Mesothelial cell of epicardium (in vitro differentiated cells): ENCODE measurements around the gene KRT26. TPM values are rescaled to one million over a fixed set of nuclear protein-coding genes. Genes with fewer than 3 reads are reported as not detected.

Source experiments
- DNase-seq, 2 experiments: peaks; one replicate each; pipeline ENCODE4 v3.0.0; 2021; ENCODE audit warnings: low spot score in 2 of 2; ENCODE audit not compliant: unreplicated experiment in 2 of 2
- H3K27ac Mint-ChIP-seq: 2 replicates; pipeline ENCODE4 v1.8.0; 2021; ENCODE audit warnings: mixed read lengths
- H3K27me3 Mint-ChIP-seq: 2 replicates; pipeline ENCODE4 v1.8.0; 2021; ENCODE audit warnings: low read depth, mixed read lengths
- H3K36me3 Mint-ChIP-seq: 2 replicates; pipeline ENCODE4 v1.8.0; 2021; ENCODE audit warnings: mixed read lengths
- H3K4me1 Mint-ChIP-seq: 2 replicates; pipeline ENCODE4 v1.8.0; 2021; ENCODE audit warnings: mixed read lengths
- H3K4me3 Mint-ChIP-seq: 2 replicates; pipeline ENCODE4 v1.8.0; 2021; ENCODE audit warnings: mild to moderate bottlenecking, moderate library complexity, mixed read lengths
- H3K9me3 Mint-ChIP-seq: 2 replicates; pipeline ENCODE4 v1.8.0; 2021; ENCODE audit warnings: mixed read lengths
- total RNA-seq: library from RNA; stranded (reverse); gene quantifications from 3 replicates; pipeline ENCODE4 v1.2.1, GENCODE V29; 2021
- TF ChIP-seq, protein P1 (sequence below): fragments of 200-600 bp; sonication (generic); IDR thresholded peaks from one replicate; pipeline ENCODE4 v1.5.0; 2021; ENCODE audit warnings: antibody characterized with exemption; ENCODE audit not compliant: unreplicated experiment

KRT26 gene
- total RNA-seq, 1 donor from 2014 or later, result not detected

DNA sequence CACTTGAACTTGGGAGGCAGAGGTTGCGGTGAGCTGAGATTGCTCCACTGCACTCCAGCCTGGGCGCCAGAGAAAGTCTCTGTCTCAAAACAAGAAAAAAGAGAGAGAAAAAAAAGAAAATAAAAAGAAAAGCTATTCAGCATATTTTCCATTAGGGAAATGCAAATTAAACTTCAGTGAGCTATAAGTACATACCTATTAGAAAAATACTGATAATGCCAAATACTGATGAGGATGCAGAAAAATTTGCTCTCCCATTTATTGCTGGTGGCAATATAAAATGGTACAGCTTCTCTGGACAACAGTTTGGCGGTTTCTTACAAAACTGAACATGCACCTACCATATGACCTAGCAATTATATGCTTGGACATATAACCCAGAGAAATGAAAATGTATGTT is 40.6 kb upstream of the KRT26 start:
- TF ChIP-seq, protein P1, sequence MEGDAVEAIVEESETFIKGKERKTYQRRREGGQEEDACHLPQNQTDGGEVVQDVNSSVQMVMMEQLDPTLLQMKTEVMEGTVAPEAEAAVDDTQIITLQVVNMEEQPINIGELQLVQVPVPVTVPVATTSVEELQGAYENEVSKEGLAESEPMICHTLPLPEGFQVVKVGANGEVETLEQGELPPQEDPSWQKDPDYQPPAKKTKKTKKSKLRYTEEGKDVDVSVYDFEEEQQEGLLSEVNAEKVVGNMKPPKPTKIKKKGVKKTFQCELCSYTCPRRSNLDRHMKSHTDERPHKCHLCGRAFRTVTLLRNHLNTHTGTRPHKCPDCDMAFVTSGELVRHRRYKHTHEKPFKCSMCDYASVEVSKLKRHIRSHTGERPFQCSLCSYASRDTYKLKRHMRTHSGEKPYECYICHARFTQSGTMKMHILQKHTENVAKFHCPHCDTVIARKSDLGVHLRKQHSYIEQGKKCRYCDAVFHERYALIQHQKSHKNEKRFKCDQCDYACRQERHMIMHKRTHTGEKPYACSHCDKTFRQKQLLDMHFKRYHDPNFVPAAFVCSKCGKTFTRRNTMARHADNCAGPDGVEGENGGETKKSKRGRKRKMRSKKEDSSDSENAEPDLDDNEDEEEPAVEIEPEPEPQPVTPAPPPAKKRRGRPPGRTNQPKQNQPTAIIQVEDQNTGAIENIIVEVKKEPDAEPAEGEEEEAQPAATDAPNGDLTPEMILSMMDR, result no peak
- DNase-seq, result no peak
- Mint-ChIP-seq H3K4me1 (peaks cover 10% of the 10 kb centered on the region), H3K36me3 (peaks cover 11% of the 10 kb centered on the region), H3K27me3 (peaks cover 66% of the 10 kb centered on the region), H3K9me3 (no peaks in the 10 kb centered on the region), H3K27ac (no peak overlapping the region), H3K4me3 (no peak overlapping the region)

DNA sequence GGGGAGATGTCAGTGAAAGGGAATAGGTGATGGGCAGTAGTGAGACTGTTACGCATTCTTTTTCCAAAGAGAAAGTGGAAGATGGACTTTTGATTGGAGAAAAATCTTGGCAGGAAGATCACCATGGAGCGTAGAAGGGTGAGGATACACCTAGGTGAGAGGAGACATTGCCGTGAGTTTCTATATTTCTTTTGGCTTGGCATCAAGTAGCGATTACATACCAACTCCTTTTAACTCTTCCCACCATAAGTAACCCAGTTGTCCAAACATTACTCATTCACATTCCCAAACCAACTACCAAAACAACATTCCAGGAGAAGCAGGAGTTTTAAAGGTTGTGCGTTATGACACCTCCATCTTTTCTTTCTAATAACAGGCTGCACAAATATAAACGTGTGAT is 38.5 kb upstream of the KRT26 start:
- H3K27ac Mint-ChIP-seq, result no peak overlapping the region
- TF ChIP-seq, protein P1, result no peak
- H3K4me3 Mint-ChIP-seq, result no peak overlapping the region
- H3K36me3 Mint-ChIP-seq, result no peaks in the 10 kb centered on the region
- peaks cover 7% of the 10 kb centered on the region for H3K4me1 Mint-ChIP-seq
- no peaks in the 10 kb centered on the region for H3K9me3 Mint-ChIP-seq
- no peak for DNase-seq
- peaks cover 86% of the 10 kb centered on the region for H3K27me3 Mint-ChIP-seq

DNA sequence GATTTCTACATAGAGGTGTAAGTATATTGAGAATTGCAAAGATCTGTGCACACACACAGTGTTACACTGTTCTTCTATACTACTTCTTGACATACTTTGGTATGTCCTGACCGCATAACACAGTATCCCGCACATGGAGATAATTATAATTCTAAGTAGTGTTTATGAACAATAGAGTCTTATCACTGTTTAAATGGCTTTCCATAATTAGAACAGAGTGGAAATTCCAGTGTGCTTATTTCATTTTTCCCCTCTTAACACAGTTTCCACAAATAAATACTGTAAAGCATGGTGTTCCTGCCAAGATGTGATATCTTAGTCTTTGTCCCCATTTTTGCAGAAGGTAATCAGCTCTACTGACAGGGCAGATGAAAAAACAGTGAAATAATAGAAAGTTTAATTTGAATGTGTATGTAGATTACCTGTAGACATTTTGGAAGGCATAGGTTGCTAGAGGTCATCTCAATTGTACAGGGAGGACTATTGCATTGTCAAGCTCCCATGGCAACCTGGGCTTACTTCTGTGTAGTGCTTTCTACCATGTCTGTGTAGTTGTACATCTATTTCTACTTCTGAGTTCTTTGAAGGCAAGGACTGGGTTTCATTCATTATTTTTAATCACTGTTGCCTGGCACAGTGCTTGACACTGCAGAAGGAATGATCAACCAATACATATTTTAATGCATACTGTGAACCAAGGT is 37.9 kb upstream of the KRT26 start:
- DNase-seq, result no peak
- no peaks in the 10 kb centered on the region for H3K9me3 Mint-ChIP-seq
- H3K4me1 Mint-ChIP-seq, result peaks cover 7% of the 10 kb centered on the region
- peaks cover 89% of the 10 kb centered on the region for H3K27me3 Mint-ChIP-seq
- H3K27ac Mint-ChIP-seq, result no peak overlapping the region
- H3K36me3 Mint-ChIP-seq, result no peaks in the 10 kb centered on the region
- TF ChIP-seq, protein P1, result no peak
- no peak overlapping the region for H3K4me3 Mint-ChIP-seq

DNA sequence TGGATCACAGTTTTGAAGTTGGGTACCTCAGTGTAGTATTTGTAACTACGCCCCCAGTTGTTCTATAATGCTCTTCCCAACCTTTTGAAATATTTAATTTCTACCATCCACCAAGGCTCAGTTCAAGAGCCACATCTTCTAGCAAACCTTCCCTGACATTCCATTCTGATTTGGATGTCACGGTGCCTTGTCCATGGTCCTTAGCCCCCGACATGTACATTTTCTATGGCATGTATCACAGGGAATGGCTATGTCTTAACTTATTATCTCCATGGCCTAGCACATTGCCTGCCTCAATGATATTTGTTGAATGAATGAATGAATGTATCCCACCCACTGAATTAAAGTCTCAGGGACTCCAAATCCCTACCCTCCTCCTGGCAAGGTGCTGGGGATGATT is 34.1 kb upstream of the KRT26 start:
- Mint-ChIP-seq H3K27me3 (peaks cover 66% of the 10 kb centered on the region), H3K27ac (no peak overlapping the region), H3K9me3 (no peaks in the 10 kb centered on the region), H3K36me3 (no peaks in the 10 kb centered on the region), H3K4me3 (no peak overlapping the region), H3K4me1 (peaks cover 9% of the 10 kb centered on the region)
- no peak for DNase-seq
- TF ChIP-seq, protein P1, result no peak

DNA sequence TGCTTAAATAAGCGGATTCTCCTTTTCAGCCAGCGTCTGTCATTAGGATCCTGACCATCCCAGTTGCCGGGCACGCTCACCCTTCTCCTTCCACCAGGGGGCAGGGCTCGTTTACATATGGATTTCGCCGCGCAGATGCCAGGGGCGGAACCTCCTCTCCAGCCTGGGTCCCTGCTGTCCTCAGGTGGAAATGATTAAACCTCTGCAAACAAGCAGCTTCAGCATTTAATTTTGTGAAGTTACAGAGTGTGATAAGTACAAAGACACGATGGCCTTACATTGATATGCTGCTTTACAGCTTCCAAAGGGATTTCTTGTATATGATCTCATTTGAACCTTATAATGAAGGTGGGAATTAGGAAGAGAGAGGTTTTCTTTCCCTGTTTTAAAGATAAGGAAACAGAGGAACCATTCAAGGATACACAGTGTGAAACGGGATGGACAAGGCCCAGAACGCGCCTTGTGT is 31.6 kb upstream of the KRT26 start:
- Mint-ChIP-seq H3K36me3 (no peaks in the 10 kb centered on the region), H3K27me3 (peaks cover 53% of the 10 kb centered on the region), H3K9me3 (no peaks in the 10 kb centered on the region), H3K27ac (no peak overlapping the region), H3K4me3 (no peak overlapping the region), H3K4me1 (peaks cover 2% of the 10 kb centered on the region)
- TF ChIP-seq, protein P1, result peak; percentile 91
- DNase-seq, result peak; percentile 65 to 88
